SK-N-SH (cell line): Measurements from ENCODE around the gene EPHB2.

Experiments used
- CHD2 ChIP-seq: fragments of 150-350 bp; IDR thresholded peaks from 2 replicates; pipeline ENCODE4 v1.6.1; 2018; ENCODE audit warnings: low read length; ENCODE audit not compliant: partially characterized antibody
- CTCF ChIP-seq: fragments of 200-600 bp; sonication (generic); IDR thresholded peaks from 2 replicates; pipeline ENCODE4 v1.6.1; 2017; ENCODE audit warnings: antibody characterized with exemption, mild to moderate bottlenecking, moderate library complexity
- EZH2phosphoT487 ChIP-seq: fragments of 200-600 bp; sonication (generic); IDR thresholded peaks from 2 replicates; pipeline ENCODE4 v1.6.1; 2017; ENCODE audit warnings: low read depth, mixed run types, mild to moderate bottlenecking, antibody characterized with exemption, moderate library complexity, borderline replicate concordance
- FOXM1 ChIP-seq: IDR thresholded peaks from 2 replicates; pipeline ENCODE4 v1.4.0; 2012; ENCODE audit warnings: low read depth, mild to moderate bottlenecking
- GABPA ChIP-seq: IDR thresholded peaks from 2 replicates; pipeline ENCODE4 v1.4.0; 2012; ENCODE audit warnings: low read depth, mild to moderate bottlenecking
- MXI1 ChIP-seq: IDR thresholded peaks from 2 replicates; pipeline ENCODE4 v1.6.1; 2012; ENCODE audit warnings: mild to moderate bottlenecking, low read depth, low read length, improper control_type of control experiment
- POLR2AphosphoS5 ChIP-seq: IDR thresholded peaks from 2 replicates; pipeline ENCODE4 v1.6.1; 2012; ENCODE audit warnings: low read depth, low read length
- REST ChIP-seq: IDR thresholded peaks from 2 replicates; pipeline ENCODE4 v1.6.1; 2012; ENCODE audit warnings: mild to moderate bottlenecking, low read depth, low read length, moderate library complexity
- SIN3A ChIP-seq: IDR thresholded peaks from 2 replicates; pipeline ENCODE4 v1.6.1; 2012; ENCODE audit warnings: low read depth, mild to moderate bottlenecking, low read length, moderate library complexity, borderline replicate concordance
- TCF12 ChIP-seq: IDR thresholded peaks from 2 replicates; pipeline ENCODE4 v1.4.0; 2012
- USF1 ChIP-seq: IDR thresholded peaks from 2 replicates; pipeline ENCODE4 v1.4.0; 2012; ENCODE audit warnings: low read depth, borderline replicate concordance
- YY1 ChIP-seq: IDR thresholded peaks from 2 replicates; pipeline ENCODE4 v1.4.0; 2012; ENCODE audit warnings: low read depth, mild to moderate bottlenecking

- TF ChIP-seq CHD2 (no peak), SIN3A (no peak), CTCF (no peak), GABPA (no peak), REST (no peak), USF1 (no peak), TCF12 (no peak), FOXM1 (no peak), YY1 (no peak), MXI1 (no peak), EZH2phosphoT487 (no peak), POLR2AphosphoS5 (no peak)
Observed at GRCh38 chr1:22705586-22705985, 5.1 kb upstream of the EPHB2 start.
